Progenitor cell of endocrine pancreas (in vitro differentiated cells): ENCODE measurements around the gene TMEM245. TPM values are rescaled to one million over a fixed set of nuclear protein-coding genes. Genes with fewer than 3 reads are reported as not detected.

Experiments used
- DNase-seq: peaks from one replicate; pipeline ENCODE4 v3.0.0; 2021; ENCODE audit warnings: low spot score; ENCODE audit not compliant: unreplicated experiment
- H3K27ac Mint-ChIP-seq: 2 replicates; pipeline ENCODE4 v1.8.0; 2021; ENCODE audit warnings: mild to moderate bottlenecking, moderate library complexity, mixed read lengths
- H3K27me3 Mint-ChIP-seq: 2 replicates; pipeline ENCODE4 v1.8.0; 2021; ENCODE audit warnings: mixed read lengths
- H3K36me3 Mint-ChIP-seq: 2 replicates; pipeline ENCODE4 v1.8.0; 2022; ENCODE audit warnings: mixed read lengths; ENCODE audit not compliant: insufficient read depth
- H3K4me1 Mint-ChIP-seq: 2 replicates; pipeline ENCODE4 v1.8.0; 2021; ENCODE audit warnings: low read depth, mixed read lengths
- H3K4me3 Mint-ChIP-seq: 2 replicates; pipeline ENCODE4 v1.8.0; 2021; ENCODE audit warnings: low read depth, mild to moderate bottlenecking, moderate library complexity, mixed read lengths
- H3K9me3 Mint-ChIP-seq: 2 replicates; pipeline ENCODE4 v1.8.0; 2021; ENCODE audit warnings: low read depth, mixed read lengths
- total RNA-seq: library from RNA; stranded (reverse); gene quantifications from 2 replicates; pipeline ENCODE4 v1.2.1, GENCODE V29; 2021
- TF ChIP-seq, protein P1 (sequence below): fragments of 200-600 bp; sonication (generic); IDR thresholded peaks from one replicate; pipeline ENCODE4 v1.5.0; 2021; ENCODE audit warnings: antibody characterized with exemption, mild to moderate bottlenecking; ENCODE audit not compliant: unreplicated experiment

Gene TMEM245
- total RNA-seq, 1 donor from 2014 or later: 57.2 TPM

DNA sequence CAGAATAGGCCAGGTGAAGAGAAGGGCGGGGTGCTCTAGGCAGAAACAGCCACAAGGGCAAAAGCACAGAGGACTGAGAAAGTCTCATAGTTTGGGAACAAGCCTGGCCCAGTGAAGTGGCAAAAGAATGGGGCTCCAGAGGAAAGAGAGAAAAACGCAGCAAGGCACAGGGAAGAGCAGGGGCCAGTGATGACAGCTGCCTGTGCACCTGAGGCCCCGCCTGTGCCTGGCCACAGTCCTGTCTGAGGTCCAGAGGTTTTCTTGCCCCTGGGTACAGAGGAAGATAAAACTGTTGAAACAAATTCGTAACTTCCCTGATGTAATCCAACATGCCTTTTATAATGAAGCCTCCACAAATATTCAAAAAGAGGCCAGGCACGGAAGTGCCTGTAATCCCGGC is 25.3 kb upstream of the TMEM245 start:
- Mint-ChIP-seq H3K9me3 (no peaks in the 10 kb centered on the region), H3K4me1 (no peaks in the 10 kb centered on the region), H3K27me3 (no peaks in the 10 kb centered on the region), H3K4me3 (no peak overlapping the region), H3K36me3 (no peaks in the 10 kb centered on the region), H3K27ac (no peak overlapping the region)
- no peak for DNase-seq
- TF ChIP-seq, protein P1, sequence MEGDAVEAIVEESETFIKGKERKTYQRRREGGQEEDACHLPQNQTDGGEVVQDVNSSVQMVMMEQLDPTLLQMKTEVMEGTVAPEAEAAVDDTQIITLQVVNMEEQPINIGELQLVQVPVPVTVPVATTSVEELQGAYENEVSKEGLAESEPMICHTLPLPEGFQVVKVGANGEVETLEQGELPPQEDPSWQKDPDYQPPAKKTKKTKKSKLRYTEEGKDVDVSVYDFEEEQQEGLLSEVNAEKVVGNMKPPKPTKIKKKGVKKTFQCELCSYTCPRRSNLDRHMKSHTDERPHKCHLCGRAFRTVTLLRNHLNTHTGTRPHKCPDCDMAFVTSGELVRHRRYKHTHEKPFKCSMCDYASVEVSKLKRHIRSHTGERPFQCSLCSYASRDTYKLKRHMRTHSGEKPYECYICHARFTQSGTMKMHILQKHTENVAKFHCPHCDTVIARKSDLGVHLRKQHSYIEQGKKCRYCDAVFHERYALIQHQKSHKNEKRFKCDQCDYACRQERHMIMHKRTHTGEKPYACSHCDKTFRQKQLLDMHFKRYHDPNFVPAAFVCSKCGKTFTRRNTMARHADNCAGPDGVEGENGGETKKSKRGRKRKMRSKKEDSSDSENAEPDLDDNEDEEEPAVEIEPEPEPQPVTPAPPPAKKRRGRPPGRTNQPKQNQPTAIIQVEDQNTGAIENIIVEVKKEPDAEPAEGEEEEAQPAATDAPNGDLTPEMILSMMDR: no peak

DNA sequence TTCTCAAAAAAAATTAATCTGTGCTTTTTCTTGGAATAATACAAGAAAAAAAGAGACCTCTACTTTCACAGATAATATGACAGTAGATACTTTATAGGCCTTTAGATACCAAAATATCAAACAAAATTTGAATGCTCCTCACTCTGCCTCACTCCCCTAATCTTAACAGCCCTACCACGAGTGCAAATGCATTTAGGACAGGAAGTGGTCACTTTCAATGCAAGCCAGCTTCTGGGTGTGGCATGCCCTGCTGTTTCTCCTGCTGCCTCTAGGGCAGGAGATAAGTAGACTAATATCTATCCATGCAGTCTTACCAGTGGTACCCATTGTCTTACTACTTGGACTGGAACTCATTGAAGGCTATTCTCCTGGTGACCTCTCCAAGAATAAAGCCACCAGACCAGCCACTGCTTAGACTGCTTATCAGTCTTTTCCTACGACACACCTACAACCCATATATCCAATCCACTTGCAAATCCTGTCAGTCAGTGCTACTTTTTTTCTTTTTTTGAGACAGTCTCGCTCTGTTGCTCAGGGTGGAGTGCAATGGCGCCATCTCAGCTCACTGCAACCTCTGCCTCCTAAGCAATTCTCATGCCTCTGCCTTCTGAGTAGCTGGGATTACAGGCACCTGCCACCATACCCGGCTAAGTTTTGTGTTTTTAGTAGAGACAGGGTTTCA is 24.3 kb upstream of the TMEM245 start:
- H3K27me3 Mint-ChIP-seq: no peaks in the 10 kb centered on the region
- DNase-seq: no peak
- TF ChIP-seq, protein P1: peak; percentile 30
- H3K36me3 Mint-ChIP-seq: no peaks in the 10 kb centered on the region
- H3K27ac Mint-ChIP-seq: no peak overlapping the region
- H3K4me3 Mint-ChIP-seq: no peak overlapping the region
- no peaks in the 10 kb centered on the region for H3K4me1 Mint-ChIP-seq
- H3K9me3 Mint-ChIP-seq: no peaks in the 10 kb centered on the region

DNA sequence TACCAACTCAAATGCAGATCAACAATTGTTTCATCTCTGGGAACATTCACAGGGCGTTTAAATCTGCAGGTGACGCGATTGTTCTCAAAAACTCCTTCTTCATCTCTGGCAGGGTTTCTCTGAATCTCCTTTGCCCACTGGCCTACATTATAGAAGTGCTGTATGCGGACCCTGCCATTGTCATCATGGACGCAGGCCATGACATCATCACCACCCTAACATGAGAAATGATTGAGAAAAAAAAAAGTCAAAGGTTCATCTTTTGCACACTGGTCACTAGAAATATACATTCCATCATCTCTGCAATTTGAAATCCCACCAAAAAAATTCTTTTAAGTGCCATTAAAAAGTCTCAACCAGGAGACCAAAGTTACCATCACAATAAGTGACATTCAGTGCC is 21.6 kb upstream of the TMEM245 start:
- no peak for DNase-seq
- Mint-ChIP-seq H3K9me3 (no peaks in the 10 kb centered on the region), H3K27me3 (no peaks in the 10 kb centered on the region), H3K4me3 (no peak overlapping the region), H3K36me3 (no peaks in the 10 kb centered on the region), H3K4me1 (no peaks in the 10 kb centered on the region), H3K27ac (no peak overlapping the region)
- TF ChIP-seq, protein P1: no peak

DNA sequence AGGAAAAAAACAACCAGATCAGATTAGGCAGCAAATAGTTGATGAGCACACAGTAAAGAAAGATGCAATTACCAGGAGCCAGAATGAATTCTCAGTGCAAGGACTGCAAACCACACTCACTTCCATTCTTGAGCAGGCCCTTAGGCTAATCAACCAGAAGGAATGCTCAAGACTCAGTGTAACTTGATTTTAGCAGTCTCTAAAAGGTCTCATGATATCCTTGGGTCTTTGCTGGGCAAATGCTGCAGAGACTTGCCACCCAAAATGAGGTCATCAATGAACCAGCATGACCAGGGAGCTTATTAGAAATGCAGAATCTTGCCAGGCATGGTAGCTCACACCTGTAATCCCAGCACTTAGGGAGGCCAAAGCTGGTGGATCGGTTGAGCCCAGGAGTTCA is 20.1 kb upstream of the TMEM245 start:
- Mint-ChIP-seq H3K36me3 (no peaks in the 10 kb centered on the region), H3K27me3 (no peaks in the 10 kb centered on the region), H3K9me3 (no peaks in the 10 kb centered on the region), H3K4me3 (no peak overlapping the region), H3K4me1 (no peaks in the 10 kb centered on the region), H3K27ac (no peak overlapping the region)
- TF ChIP-seq, protein P1: no peak
- no peak for DNase-seq

DNA sequence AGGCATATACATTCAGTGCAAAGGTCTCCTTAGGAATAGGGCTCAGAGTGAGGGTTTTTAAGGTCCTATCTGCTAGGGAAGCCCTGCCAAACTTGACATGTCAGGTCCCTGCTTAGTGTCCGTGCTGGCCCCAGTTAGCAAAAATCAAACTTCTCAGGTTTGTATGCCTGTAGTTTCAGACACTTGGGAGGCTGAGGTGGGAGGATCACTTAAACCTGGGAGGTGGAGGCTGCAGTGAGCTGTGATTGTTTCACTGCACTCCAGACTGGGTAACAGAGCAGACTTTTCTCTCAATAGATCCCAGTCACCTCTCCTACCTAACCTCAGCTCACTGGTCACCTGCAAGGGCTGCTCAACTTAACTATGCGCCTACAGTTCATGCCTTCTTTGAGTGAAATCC is 18.7 kb upstream of the TMEM245 start:
- TF ChIP-seq, protein P1: no peak
- Mint-ChIP-seq H3K27ac (no peak overlapping the region), H3K4me3 (no peak overlapping the region), H3K27me3 (no peaks in the 10 kb centered on the region), H3K36me3 (no peaks in the 10 kb centered on the region), H3K9me3 (no peaks in the 10 kb centered on the region), H3K4me1 (peaks cover 2% of the 10 kb centered on the region)
- DNase-seq: no peak
